K562 (cell line): ENCODE results near the gene SURF6. TPM values are rescaled to one million over a fixed set of nuclear protein-coding genes. Genes with fewer than 3 reads are reported as not detected.
A peak's percentile ranks its signal among the peaks of the same experiment; 100 is the strongest.

Source experiments
- ATAC-seq: fragments of 200-7000 bp; cut with Tn5 transposase; 3 replicates; pipeline ENCODE4 v1.9.1; 2020; ENCODE audit warnings: moderate library complexity
- BruUV-seq: library from RNA; stranded (reverse); fragments of 400-500 nt; replicated peaks from 2 replicates; lab custom pipeline; 2021; lab: Mats Ljungman, UMichigan
- CTCF ChIA-PET: fragments of 300-600 bp; formaldehyde crosslinking; extraction: SDS; loops from one replicate; lab custom pipeline; 2021; ENCODE audit warnings: low intra/inter-chr PET ratio; lab: Yijun Ruan, JAX
- POLR2A ChIA-PET: fragments of 300-600, 350-650 bp; sonication (Branson Sonifier 250); formaldehyde crosslinking; extraction: SDS; loops from one replicate; lab custom pipeline; 2021; ENCODE audit warnings: antibody characterized with exemption, inconsistent platforms; lab: Yijun Ruan, JAX
- DNase-seq, 4 experiments: peaks; one replicate each; pipeline versions ENCODE4 v3.0.0 to v3.0.0-alpha.2; 2011 to 2018; ENCODE audit warnings: low spot score in 3 of 4, mixed read lengths in 3 of 4; ENCODE audit errors: extremely low read depth in 1 of 4
- FAIRE-seq: peaks from 2 replicates; lab custom pipeline; 2011; peaks lifted over from hg19 to GRCh38; lab: Jason Lieb, UNC
- H2AFZ ChIP-seq: 2 replicates; pipeline ENCODE4 v1.6.0; 2011; ENCODE audit warnings: low read depth, low read length, control low read depth, inconsistent platforms
- H3K27ac ChIP-seq: fragments of 200-600 bp; 3 replicates; pipeline ENCODE4 v1.8.0; 2011; ENCODE audit warnings: low read depth, mild to moderate bottlenecking, control low read depth, inconsistent platforms, low read length, moderate library complexity, mixed read lengths; ENCODE audit errors: extremely low read depth
- H3K27me3 ChIP-seq, 2 experiments: fragments of 300-600 bp in 1 of 2; 2 replicates in 1 of 2; 3 replicates in 1 of 2; pipeline versions ENCODE4 v1.6.0 to v1.8.0; 2011; ENCODE audit warnings: inconsistent platforms in 2 of 2, low read length in 2 of 2, mild to moderate bottlenecking in 1 of 2, mixed read lengths in 1 of 2, moderate library complexity in 1 of 2; ENCODE audit not compliant: control insufficient read depth in 2 of 2, insufficient read depth in 2 of 2
- H3K36me3 ChIP-seq: fragments of 300-600 bp; 3 replicates; pipeline ENCODE4 v1.8.0; 2011; ENCODE audit warnings: mild to moderate bottlenecking, low read length, inconsistent platforms; ENCODE audit not compliant: control insufficient read depth, insufficient read depth
- H3K4me1 ChIP-seq, 2 experiments: fragments of 200-600 bp in 1 of 2; replicated peaks in 1 of 2; 2 replicates in 1 of 2; 3 replicates in 1 of 2; pipeline versions ENCODE4 v1.5.1 to v1.8.0; 2011; ENCODE audit warnings: inconsistent platforms in 2 of 2, low read length in 2 of 2, mild to moderate bottlenecking in 1 of 2, mixed read lengths in 1 of 2, moderate library complexity in 1 of 2; ENCODE audit not compliant: control insufficient read depth in 2 of 2, insufficient read depth in 2 of 2
- H3K4me2 ChIP-seq: 2 replicates; pipeline ENCODE4 v1.6.1; 2011; ENCODE audit warnings: low read length, control low read depth, inconsistent platforms, mixed read lengths; ENCODE audit not compliant: insufficient read depth
- H3K4me3 ChIP-seq: fragments of 200-600 bp; sonication (generic), shearing (Covaris generic); 2 replicates; pipeline ENCODE4 v1.5.1; 2016; ENCODE audit warnings: control low read depth, inconsistent platforms
- H3K79me2 ChIP-seq: fragments of 200-600 bp; 3 replicates; pipeline ENCODE4 v1.8.0; 2011; ENCODE audit warnings: low read length, inconsistent platforms; ENCODE audit not compliant: control insufficient read depth, insufficient read depth
- H3K9ac ChIP-seq, 2 experiments: 2 replicates each; pipeline versions ENCODE4 v1.6.0 to v1.6.1; 2011; ENCODE audit warnings: low read depth in 2 of 2, low read length in 2 of 2, control low read depth in 1 of 2, inconsistent platforms in 1 of 2, mild to moderate bottlenecking in 1 of 2, mixed read lengths in 1 of 2; ENCODE audit not compliant: insufficient read depth in 1 of 2
- H3K9me1 ChIP-seq: one replicate; pipeline ENCODE4 v1.6.0; 2011; ENCODE audit warnings: inconsistent platforms, mild to moderate bottlenecking, low read length, moderate library complexity; ENCODE audit not compliant: control insufficient read depth, insufficient read depth
- H3K9me3 ChIP-seq: replicated peaks from 2 replicates; pipeline ENCODE4 v1.5.1; 2011; ENCODE audit warnings: low read depth, low read length, inconsistent platforms; ENCODE audit not compliant: control insufficient read depth, insufficient read depth
- H4K20me1 ChIP-seq: replicated peaks from 2 replicates; pipeline ENCODE4 v1.6.1; 2011; ENCODE audit warnings: low read length, inconsistent platforms, mixed read lengths; ENCODE audit not compliant: control insufficient read depth, insufficient read depth
- CTCF ChIP-seq, 3 experiments: IDR thresholded peaks in 2 of 3; conservative IDR thresholded peaks in 1 of 3; 2 replicates each; pipeline ENCODE4 v1.5.1; 2011 to 2012; ENCODE audit warnings: low read length in 3 of 3, mild to moderate bottlenecking in 3 of 3, control low read depth in 2 of 3, improper control_type of control experiment in 1 of 3, inconsistent platforms in 1 of 3, low read depth in 1 of 3, mixed read lengths in 1 of 3, moderate library complexity in 1 of 3; ENCODE audit not compliant: insufficient read depth in 2 of 3
- LEF1 ChIP-seq: fragments of 450-650 bp; IDR thresholded peaks from 2 replicates; pipeline ENCODE4 v1.6.1; 2016; ENCODE audit warnings: mild to moderate bottlenecking
- RAD21 ChIP-seq, 2 experiments: fragments of 250-450 bp in 1 of 2; fragments of 450-650 bp in 1 of 2; sonication (Bioruptor Pico) in 1 of 2; formaldehyde crosslinking in 1 of 2; IDR thresholded peaks in 1 of 2; conservative IDR thresholded peaks in 1 of 2; 2 replicates each; pipeline versions ENCODE4 v1.4.0 to v1.8.0; 2020 to 2022; ENCODE audit warnings: mild to moderate bottlenecking in 2 of 2, moderate library complexity in 1 of 2
- SMC3 ChIP-seq: conservative IDR thresholded peaks from 2 replicates; pipeline ENCODE4 v1.6.1; 2011; ENCODE audit warnings: low read depth, low read length, improper control_type of control experiment; ENCODE audit not compliant: insufficient read depth
- THRB ChIP-seq: fragments of 450-650 bp; formaldehyde crosslinking; conservative IDR thresholded peaks from 2 replicates; pipeline ENCODE4 v1.4.0; 2022; ENCODE audit warnings: mild to moderate bottlenecking, missing genetic modification characterization
- TOE1 ChIP-seq, 2 experiments: fragments of 450-650 bp in 1 of 2; sonication (generic) in 1 of 2; formaldehyde crosslinking in 1 of 2; IDR thresholded peaks; 2 replicates each; pipeline versions ENCODE4 v1.7.1 to v1.8.0; 2016 to 2022; ENCODE audit warnings: borderline replicate concordance in 2 of 2, mild to moderate bottlenecking in 2 of 2, antibody characterized with exemption in 1 of 2, inconsistent platforms in 1 of 2, low read depth in 1 of 2, missing genetic modification reagents in 1 of 2, moderate library complexity in 1 of 2
- YY1 ChIP-seq, 3 experiments: IDR thresholded peaks; 2 replicates each; pipeline ENCODE4 v1.6.1; 2011; ENCODE audit warnings: low read length in 2 of 3, mild to moderate bottlenecking in 2 of 3, moderate library complexity in 2 of 3, borderline replicate concordance in 1 of 3, control low read depth in 1 of 3, low read depth in 1 of 3; ENCODE audit not compliant: insufficient read depth in 3 of 3, insufficient replicate concordance in 2 of 3, control insufficient read depth in 1 of 3, insufficient read length in 1 of 3; ENCODE audit errors: extremely low read depth in 1 of 3
- ZNF263 ChIP-seq: sonication (generic); formaldehyde crosslinking; IDR thresholded peaks from 2 replicates; pipeline ENCODE4 v1.8.0; 2022; ENCODE audit warnings: mild to moderate bottlenecking, missing genetic modification reagents, borderline replicate concordance
- WGBS: fragments of 100-300 bp; shearing (Covaris generic); methylation state at CpG from one replicate; pipeline ENCODE4 v1.1.6; 2016; ENCODE audit warnings: low coverage, mixed read lengths; ENCODE audit not compliant: insufficient coverage; ENCODE audit errors: missing lambda C conversion rate; 5-methylcytosine and 5-hydroxymethylcytosine counted together
- in situ Hi-C: fragments of 300-500 bp; cut with MboI; formaldehyde crosslinking; loops from 4 replicates; pipeline ENCODE4 v1.15.0; 2018; ENCODE audit warnings: inconsistent platforms, mixed read lengths
- intact Hi-C: fragments of 100-400 bp; cut with micrococcal nuclease; formaldehyde crosslinking; loops from 2 replicates; pipeline ENCODE4 v1.14.2; 2022
- polyA plus RNA-seq, 8 experiments: library from polyadenylated mRNA; depleted of rRNA in 4 of 8; stranded (reverse) in 5 of 8; unstranded in 3 of 8; fragments of >200 nt; fragmentation: Nextera tagmentation in 2 of 8; fragmentation: Illumina TruSeq in 1 of 8; extraction: Ambion mirVana in 2 of 8; extraction: Trizol in 1 of 8; gene quantifications; 2 replicates each; pipeline versions ENCODE4 v1.2.1 to v1.2.3, GENCODE V29; 2011 to 2014; ENCODE audit warnings: inconsistent platforms in 1 of 8, missing spikeins in 1 of 8
- total RNA-seq, 7 experiments: library from RNA; depleted of rRNA in 6 of 7; stranded (reverse); fragments of >200 nt in 6 of 7; fragmentation: Illumina TruSeq in 2 of 7; extraction: Trizol in 2 of 7; gene quantifications; 2 replicates each; pipeline versions ENCODE4 v1.2.1 to v1.2.3, GENCODE V29; 2011 to 2021; ENCODE audit warnings: low replicate concordance in 1 of 7

SURF6 gene
- total and polyA plus RNA-seq, 9 of the 15 experiments (the other 6 are each of a cell fraction or from before 2014, with no cell fraction given): 1.4 to 68.3 (median 14.7) TPM

- intact Hi-C loops (loop anchor here (10.0 kb wide), 1 partner anchor 47 kb away; the partner anchor contains the start of gene ABO), in situ Hi-C loops (no loop called here)
- Histone ChIP-seq H2AFZ (no peak overlapping the region), H3K9me1 (no peaks in the 10 kb centered on the region), H3K79me2 (no peaks in the 10 kb centered on the region), H3K4me3 (no peak overlapping the region), H3K27ac (no peak overlapping the region), H3K9me3 (peaks cover 3% of the 10 kb centered on the region), H3K4me1 (peaks cover 0 to 9% of the 10 kb centered on the region in 2 experiments; a peak in 2 of 5 replicates), H3K4me2 (no peak overlapping the region), H3K36me3 (no peaks in the 10 kb centered on the region), H4K20me1 (no peaks in the 10 kb centered on the region), H3K9ac (no peak overlapping the region), H3K27me3 (peaks cover 0 to 8% of the 10 kb centered on the region in 2 experiments; a peak in 1 of 5 replicates)
- CTCF ChIA-PET: no interaction called here
- DNase-seq (no peak), ATAC-seq (no peak), FAIRE-seq (no peak)
- WGBS: 53% methylated on average over 13 of the region's 13 CpGs
- no TSS peak for BruUV-seq
- POLR2A ChIA-PET: no interaction called here
- TF ChIP-seq YY1 (IDR thresholded peaks at IDR 0.05; ENCODE audit: borderline replicate concordance in 1 of 3, control insufficient read depth in 1 of 3, extremely low read depth in 1 of 3, insufficient read depth in 3 of 3, insufficient read length in 1 of 3, insufficient replicate concordance in 2 of 3, low read depth in 1 of 3, low read length in 2 of 3): no peak
Observed at GRCh38 chr9:133321411-133321935, 14.5 kb downstream of the SURF6 start.

- Histone ChIP-seq H3K4me3 (no peak overlapping the region), H3K27me3 (peaks cover 0 to 8% of the 10 kb centered on the region in 2 experiments; a peak in 1 of 5 replicates), H3K79me2 (no peaks in the 10 kb centered on the region), H3K27ac (no peak overlapping the region), H3K4me2 (no peak overlapping the region), H3K4me1 (peaks cover 0 to 9% of the 10 kb centered on the region in 2 experiments; a peak in 2 of 5 replicates), H2AFZ (no peak overlapping the region), H3K9me3 (peaks cover 3% of the 10 kb centered on the region), H3K9me1 (no peaks in the 10 kb centered on the region), H4K20me1 (no peaks in the 10 kb centered on the region), H3K9ac (no peak overlapping the region), H3K36me3 (no peaks in the 10 kb centered on the region)
- WGBS: 32% methylated on average over 13 of the region's 13 CpGs
- DNase-seq (peak in 2 of 4 experiments; percentile 23 to 24), ATAC-seq (peak; percentile 84), FAIRE-seq (no peak)
- ChIA-PET CTCF (interaction anchor here (0.6 kb wide), 1 partner anchor 84 kb away, joined by 3 read pairs; no protein-coding TSS in a partner anchor), POLR2A (interaction anchor here (0.6 to 0.7 kb wide), 3 partner anchors 34 to 566 kb away, joined by 3 read pairs; no protein-coding TSS in a partner anchor)
- no TSS peak for BruUV-seq
- in situ Hi-C loops (no loop called here), intact Hi-C loops (loop anchor here (10.0 kb wide), 1 partner anchor 46 kb away; the partner anchor contains the start of gene ABO)
- TF ChIP-seq ZNF263 (CRISPR knock-in tag) (peak; percentile 70), SMC3 (0 out of 2 replicates have a peak, but pooled peaks have one; percentile 4), THRB (CRISPR knock-in tag) (no peak), RAD21 (CRISPR knock-in tag; conservative IDR thresholded peaks at IDR 0.05 in 1 of 2, IDR thresholded peaks at IDR 0.05 in 1 of 2) (peak in 1 of 2 experiments; percentile 30; a peak in 2 of 4 replicates), LEF1 (no peak), CTCF (IDR thresholded peaks at IDR 0.05 in 2 of 3, conservative IDR thresholded peaks at IDR 0.05 in 1 of 3; ENCODE audit: insufficient read depth in 2 of 3, low read depth in 1 of 3, low read length in 3 of 3) (peak; percentile 26 to 37 (median 34); a peak in 5 of 6 replicates), TOE1 (IDR thresholded peaks at IDR 0.05; ENCODE audit: borderline replicate concordance) (no peak), TOE1 (CRISPR knock-in tag; IDR thresholded peaks at IDR 0.05; ENCODE audit: borderline replicate concordance, low read depth) (no peak)
Observed at GRCh38 chr9:133320421-133320881, 15.5 kb downstream of the SURF6 start.
